GM18526 (cell line): ENCODE data around the gene ASTN2.

Source experiments
- POLR2A ChIP-seq: IDR thresholded peaks from 3 replicates; pipeline ENCODE4 v1.6.1; 2011; ENCODE audit not compliant: insufficient read length; ENCODE audit errors: extremely low read depth

Gene ASTN2

GRCh38 chr9:117300371-117301110 lies 114.3 kb downstream of the ASTN2 start:
- TF ChIP-seq POLR2A: no peak

GRCh38 chr9:117296453-117296852 lies 118.4 kb downstream of the ASTN2 start:
- TF ChIP-seq POLR2A: no peak

- TF ChIP-seq POLR2A: no peak
Measured at GRCh38 chr9:117293206-117294114, 121.4 kb downstream of the ASTN2 start.

- TF ChIP-seq POLR2A: no peak
Measured at GRCh38 chr9:117290856-117291622, 123.8 kb downstream of the ASTN2 start.

- no peak for TF ChIP-seq POLR2A
Measured at GRCh38 chr9:117290306-117290840, 124.5 kb downstream of the ASTN2 start.

GRCh38 chr9:117286245-117286644 lies 128.6 kb downstream of the ASTN2 start:
- TF ChIP-seq POLR2A: no peak

- no peak for TF ChIP-seq POLR2A
Measured at GRCh38 chr9:117284414-117284813, 130.4 kb downstream of the ASTN2 start.

- no peak for TF ChIP-seq POLR2A
Measured at GRCh38 chr9:117282541-117282940, 132.3 kb downstream of the ASTN2 start.

- TF ChIP-seq POLR2A: no peak
Measured at GRCh38 chr9:117278471-117279035, 136.3 kb downstream of the ASTN2 start.

GRCh38 chr9:117278020-117278419 lies 136.8 kb downstream of the ASTN2 start:
- TF ChIP-seq POLR2A: no peak

- no peak for TF ChIP-seq POLR2A
Measured at GRCh38 chr9:117276444-117276843, 138.4 kb downstream of the ASTN2 start.

GRCh38 chr9:117273612-117274011 lies 141.2 kb downstream of the ASTN2 start:
- no peak for TF ChIP-seq POLR2A

GRCh38 chr9:117268847-117269446 lies 145.9 kb downstream of the ASTN2 start:
- no peak for TF ChIP-seq POLR2A

- TF ChIP-seq POLR2A: no peak
Measured at GRCh38 chr9:117266855-117267497, 147.9 kb downstream of the ASTN2 start.
